CD4-positive, alpha-beta memory T cell (primary cell): Measurements from ENCODE around the gene GPRC5B. TPM values are rescaled to one million over a fixed set of nuclear protein-coding genes. Genes with fewer than 3 reads are reported as not detected.

Experiments
- CTCF ChIA-PET: fragments of 350-600 bp; sonication (Branson Sonifier 250); formaldehyde crosslinking; loops from one replicate; lab custom pipeline; 2021; ENCODE audit warnings: inconsistent platforms; ENCODE audit not compliant: partially characterized antibody; lab: Charles Lee
- POLR2A ChIA-PET: fragments of 350-600 bp; sonication (Branson Sonifier 250); formaldehyde crosslinking; loops from one replicate; lab custom pipeline; 2021; ENCODE audit not compliant: partially characterized antibody; lab: Charles Lee
- DNase-seq, 5 donors: peaks; one replicate each; pipeline versions ENCODE4 v3.0.0 to v3.0.0-alpha.2; 2020 to 2022; ENCODE audit warnings: mixed read lengths in 1 of 5
- H3K27ac ChIP-seq: one replicate; pipeline ENCODE4 v1.7.0; 2013; ENCODE audit warnings: low read depth, low read length
- H3K27me3 ChIP-seq: 2 replicates; pipeline ENCODE4 v1.7.0; 2013; ENCODE audit warnings: mild to moderate bottlenecking, low read length, moderate library complexity; ENCODE audit not compliant: insufficient read depth
- H3K36me3 ChIP-seq: 2 replicates; pipeline ENCODE4 v1.7.0; 2013; ENCODE audit warnings: mild to moderate bottlenecking, low read length, moderate library complexity; ENCODE audit not compliant: insufficient read depth
- H3K4me1 ChIP-seq: 2 replicates; pipeline ENCODE4 v1.7.0; 2013; ENCODE audit warnings: mild to moderate bottlenecking, low read length, moderate library complexity; ENCODE audit not compliant: insufficient read depth
- H3K4me3 ChIP-seq, 2 donors: one replicate each; pipeline ENCODE4 v1.7.0; 2013; ENCODE audit warnings: low read length in 2 of 2, mild to moderate bottlenecking in 1 of 2
- H3K9me3 ChIP-seq, 2 donors: one replicate each; pipeline ENCODE4 v1.7.0; 2013; ENCODE audit warnings: low read length in 2 of 2, control low read depth in 1 of 2; ENCODE audit not compliant: control insufficient read depth in 1 of 2
- H3K27ac Mint-ChIP-seq, 7 donors: one replicate each; pipeline ENCODE4 v1.8.0; 2020 to 2021; ENCODE audit warnings: mixed read lengths in 7 of 7, mild to moderate bottlenecking in 6 of 7, inconsistent platforms in 3 of 7, moderate library complexity in 3 of 7
- H3K27me3 Mint-ChIP-seq, 2 donors: one replicate each; pipeline ENCODE4 v1.8.0; 2020 to 2021; ENCODE audit warnings: mixed read lengths in 2 of 2
- H3K36me3 Mint-ChIP-seq, 2 donors: one replicate each; pipeline ENCODE4 v1.8.0; 2020 to 2021; ENCODE audit warnings: mixed read lengths in 2 of 2, inconsistent platforms in 1 of 2, mild to moderate bottlenecking in 1 of 2
- H3K4me1 Mint-ChIP-seq, 4 donors: one replicate each; pipeline ENCODE4 v1.8.0; 2020 to 2021; ENCODE audit warnings: mixed read lengths in 4 of 4, mild to moderate bottlenecking in 1 of 4
- H3K4me3 Mint-ChIP-seq, 8 donors: one replicate each; pipeline ENCODE4 v1.8.0; 2020 to 2021; ENCODE audit warnings: mixed read lengths in 8 of 8, mild to moderate bottlenecking in 7 of 8, moderate library complexity in 6 of 8, inconsistent platforms in 3 of 8
- H3K9me3 Mint-ChIP-seq, 8 donors: one replicate each; pipeline ENCODE4 v1.8.0; 2020 to 2021; ENCODE audit warnings: mixed read lengths in 8 of 8, mild to moderate bottlenecking in 5 of 8, inconsistent platforms in 3 of 8, moderate library complexity in 1 of 8
- intact Hi-C: fragments of 100-400 bp; cut with micrococcal nuclease; formaldehyde crosslinking; loops from one replicate; pipeline ENCODE4 v1.15.1; 2023
- polyA plus RNA-seq, 2 donors: library from polyadenylated mRNA; unstranded; fragments of 300-500 nt; fragmentation: Illumina TruSeq; gene quantifications; one replicate each; pipeline ENCODE4 v1.2.3, GENCODE V29; 2021
- total RNA-seq, 2 experiments: library from RNA; stranded (reverse); gene quantifications; one replicate each; pipeline ENCODE4 v1.2.3, GENCODE V29; 2021

The GPRC5B gene
- total and polyA plus RNA-seq, 4 experiments from 2014 or later = 1.7 to 2.4 TPM; not detected in 2

DNA sequence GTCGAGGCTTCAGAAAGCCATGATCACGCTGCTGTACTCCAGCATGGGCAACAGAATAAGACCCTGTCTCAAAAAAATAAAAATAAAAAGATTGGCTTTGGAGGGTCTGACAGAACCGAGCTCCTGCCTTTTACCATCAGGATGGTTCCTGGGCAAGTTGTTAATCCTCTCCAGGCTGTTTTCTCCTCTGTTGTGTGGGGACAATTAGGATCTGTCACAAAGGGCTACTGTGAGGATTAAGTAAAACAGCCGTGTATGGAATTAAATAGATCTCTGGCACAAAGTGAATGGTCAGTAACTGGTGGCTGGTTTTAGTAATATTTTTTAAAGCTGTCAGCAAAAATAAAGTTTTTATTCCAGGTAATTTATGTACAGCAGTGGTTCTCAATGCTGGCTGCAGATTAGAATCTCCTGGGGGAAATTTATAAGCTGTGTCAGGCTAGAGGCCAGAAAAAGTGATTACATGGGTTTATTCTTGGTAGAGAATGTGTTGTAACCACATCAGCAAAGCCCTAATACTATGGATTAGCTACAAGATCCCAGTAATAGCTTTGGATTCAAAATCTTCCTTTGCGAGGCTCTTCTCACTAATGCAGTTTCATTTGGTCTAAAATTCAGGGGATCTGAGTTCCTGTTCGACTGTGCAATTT, 47.2 kb downstream of the GPRC5B start:
- Histone ChIP-seq H3K4me3 (no peak overlapping the region), H3K9me3 (no peaks in the 10 kb centered on the region), H3K27ac (no peak overlapping the region), H3K27me3 (no peaks in the 10 kb centered on the region), H3K36me3 (no peaks in the 10 kb centered on the region), H3K4me1 (no peaks in the 10 kb centered on the region)
- intact Hi-C loops = no loop called here
- Mint-ChIP-seq H3K27ac (no peak overlapping the region), H3K36me3 (no peaks in the 10 kb centered on the region), H3K4me1 (no peaks in the 10 kb centered on the region), H3K4me3 (no peak overlapping the region), H3K9me3 (no peaks in the 10 kb centered on the region), H3K27me3 (no peaks in the 10 kb centered on the region)
- ChIA-PET CTCF (no interaction called here), POLR2A (no interaction called here)
- DNase-seq = no peak

DNA sequence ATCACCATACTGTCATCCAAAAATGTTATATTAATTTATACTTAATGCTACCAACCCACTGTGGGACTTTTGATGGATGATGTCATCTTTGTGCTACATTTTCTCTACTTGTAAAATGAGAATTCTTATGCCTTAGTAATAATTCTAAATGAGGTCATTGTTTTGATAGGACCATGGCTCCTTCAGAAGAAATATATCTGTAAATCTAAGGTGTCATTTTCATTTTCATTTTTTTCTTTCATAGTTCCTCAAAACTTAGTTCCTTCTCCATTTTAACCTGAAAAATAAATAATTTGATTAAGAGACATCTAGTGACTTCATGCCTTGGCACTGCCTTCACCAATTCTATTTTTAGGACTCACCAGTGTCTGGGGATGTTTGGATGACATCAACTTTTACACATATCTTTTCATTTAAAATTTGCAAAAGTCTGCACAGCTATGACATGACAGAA, 48.7 kb downstream of the GPRC5B start:
- Histone ChIP-seq H3K36me3 (no peaks in the 10 kb centered on the region), H3K4me1 (no peaks in the 10 kb centered on the region), H3K4me3 (no peak overlapping the region), H3K27ac (no peak overlapping the region), H3K27me3 (no peaks in the 10 kb centered on the region), H3K9me3 (no peaks in the 10 kb centered on the region)
- POLR2A ChIA-PET = no interaction called here
- no peak overlapping the region for H3K4me3 Mint-ChIP-seq
- no peaks in the 10 kb centered on the region for H3K9me3 Mint-ChIP-seq
- H3K27me3 Mint-ChIP-seq = no peaks in the 10 kb centered on the region
- no peak for DNase-seq
- no peaks in the 10 kb centered on the region for H3K4me1 Mint-ChIP-seq
- CTCF ChIA-PET = no interaction called here
- intact Hi-C loops = no loop called here
- no peaks in the 10 kb centered on the region for H3K36me3 Mint-ChIP-seq
- no peak overlapping the region for H3K27ac Mint-ChIP-seq

DNA sequence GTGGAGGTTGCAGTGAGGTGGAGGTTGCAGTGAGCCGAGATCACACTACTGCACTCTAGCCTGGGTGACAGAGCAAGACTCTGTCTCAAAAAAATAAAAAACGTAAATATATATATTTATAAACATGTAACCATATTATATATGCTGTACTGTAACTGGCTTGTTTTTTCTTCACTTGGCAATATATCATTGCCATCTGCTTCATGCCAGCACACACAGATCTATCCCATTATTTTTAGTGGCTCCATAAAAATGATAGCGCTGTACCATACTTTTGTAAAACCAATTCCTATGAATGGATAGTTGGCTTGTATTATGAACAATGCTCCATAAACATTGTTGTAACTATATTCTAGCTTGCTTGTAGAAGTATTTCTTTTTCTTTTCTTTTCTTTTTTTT, 49.5 kb downstream of the GPRC5B start:
- POLR2A ChIA-PET = no interaction called here

DNA sequence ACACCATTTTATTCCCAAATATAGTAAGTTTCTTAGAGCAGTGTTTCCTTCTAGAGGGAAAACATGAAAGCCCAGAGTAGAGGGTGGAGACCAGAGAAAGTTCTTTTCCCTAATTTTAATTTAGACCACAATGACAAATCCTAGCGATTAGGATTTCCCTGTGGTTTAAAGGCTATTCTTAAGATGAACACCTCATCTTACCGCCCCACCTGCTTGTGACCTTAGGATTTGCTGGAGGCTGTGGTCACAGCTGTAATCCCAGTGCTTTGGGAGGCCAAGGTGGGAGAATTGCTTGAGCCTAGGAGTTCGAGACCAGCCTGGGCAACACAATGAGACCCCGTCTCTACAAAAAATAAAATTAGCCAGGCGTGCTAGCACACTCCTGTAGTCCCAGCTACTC, 51.1 kb downstream of the GPRC5B start:
- Histone ChIP-seq H3K4me1 (no peaks in the 10 kb centered on the region), H3K4me3 (no peak overlapping the region), H3K27ac (no peak overlapping the region), H3K9me3 (no peaks in the 10 kb centered on the region), H3K36me3 (no peaks in the 10 kb centered on the region), H3K27me3 (no peaks in the 10 kb centered on the region)
- DNase-seq = no peak
- ChIA-PET CTCF (interaction anchor here (0.6 kb wide), 1 partner anchor 170 kb away, joined by 3 read pairs; no protein-coding TSS in a partner anchor), POLR2A (no interaction called here)
- Mint-ChIP-seq H3K27me3 (no peaks in the 10 kb centered on the region), H3K36me3 (no peaks in the 10 kb centered on the region), H3K9me3 (no peaks in the 10 kb centered on the region), H3K27ac (no peak overlapping the region), H3K4me1 (no peaks in the 10 kb centered on the region), H3K4me3 (no peak overlapping the region)
- intact Hi-C loops = no loop called here

More for the DNA sequence above, 49.5 kb downstream of the GPRC5B start:
- Mint-ChIP-seq H3K9me3 (no peaks in the 10 kb centered on the region), H3K27ac (no peak overlapping the region), H3K36me3 (no peaks in the 10 kb centered on the region), H3K27me3 (no peaks in the 10 kb centered on the region), H3K4me1 (no peaks in the 10 kb centered on the region), H3K4me3 (no peak overlapping the region)
- intact Hi-C loops = no loop called here
- Histone ChIP-seq H3K9me3 (no peaks in the 10 kb centered on the region), H3K4me1 (no peaks in the 10 kb centered on the region), H3K4me3 (no peak overlapping the region), H3K27me3 (no peaks in the 10 kb centered on the region), H3K27ac (no peak overlapping the region), H3K36me3 (no peaks in the 10 kb centered on the region)
- DNase-seq = no peak
- CTCF ChIA-PET = no interaction called here

DNA sequence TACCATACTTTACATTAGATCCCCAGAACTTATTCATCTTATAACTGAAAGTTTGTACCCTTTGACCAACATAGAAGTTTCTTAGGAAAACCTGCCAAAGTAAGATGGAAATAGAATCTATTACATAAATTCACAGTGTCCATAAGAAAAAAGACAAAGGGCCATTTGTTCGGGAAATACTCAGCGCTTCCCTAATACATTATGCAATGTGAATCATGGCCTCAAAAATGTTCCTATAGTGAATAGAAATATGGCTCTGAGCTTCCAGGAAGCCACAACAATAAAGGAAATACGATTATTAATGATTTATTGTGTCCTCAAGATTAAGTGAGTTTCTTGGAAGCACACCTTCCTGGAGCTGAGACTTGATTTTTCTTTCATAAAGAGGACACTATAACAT, 51.5 kb downstream of the GPRC5B start:
- no peaks in the 10 kb centered on the region for H3K4me1 ChIP-seq
- H3K9me3 ChIP-seq = no peaks in the 10 kb centered on the region
- ChIA-PET POLR2A (no interaction called here), CTCF (no interaction called here)
- no peaks in the 10 kb centered on the region for H3K4me1 Mint-ChIP-seq
- intact Hi-C loops = no loop called here
- H3K4me3 Mint-ChIP-seq = no peak overlapping the region
- no peaks in the 10 kb centered on the region for H3K27me3 Mint-ChIP-seq
- H3K36me3 ChIP-seq = no peaks in the 10 kb centered on the region
- H3K27ac Mint-ChIP-seq = no peak overlapping the region
- H3K36me3 Mint-ChIP-seq = no peaks in the 10 kb centered on the region
- DNase-seq = no peak
- no peak overlapping the region for H3K4me3 ChIP-seq
- no peak overlapping the region for H3K27ac ChIP-seq
- no peaks in the 10 kb centered on the region for H3K27me3 ChIP-seq
- H3K9me3 Mint-ChIP-seq = no peaks in the 10 kb centered on the region

DNA sequence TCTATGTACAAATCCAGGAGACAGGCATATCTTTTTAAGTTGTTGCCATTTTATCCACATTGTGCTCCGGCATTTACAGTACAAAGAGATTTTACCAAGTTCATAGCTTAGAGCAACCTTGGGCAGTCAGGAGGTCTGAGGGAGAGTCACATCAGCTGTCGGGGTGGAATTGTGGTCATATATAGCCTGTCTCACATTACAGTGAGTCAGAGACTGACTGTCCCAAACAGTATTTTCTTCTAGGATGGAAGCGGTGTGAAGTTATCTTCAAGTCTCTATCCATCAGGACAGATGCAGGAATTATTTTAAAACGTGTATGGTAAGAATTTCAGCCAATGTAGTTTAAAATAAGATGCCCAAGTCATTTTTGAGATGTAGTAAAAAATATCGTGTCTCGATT, 53.0 kb downstream of the GPRC5B start:
- ChIA-PET POLR2A (no interaction called here), CTCF (interaction anchor here (0.7 kb wide), 1 partner anchor 79 kb away, joined by 3 read pairs; no protein-coding TSS in a partner anchor)
- H3K4me3 Mint-ChIP-seq = no peak overlapping the region
- no peak for DNase-seq
- Histone ChIP-seq H3K9me3 (no peaks in the 10 kb centered on the region), H3K27ac (no peak overlapping the region), H3K36me3 (no peaks in the 10 kb centered on the region), H3K4me3 (no peak overlapping the region), H3K4me1 (no peaks in the 10 kb centered on the region), H3K27me3 (no peaks in the 10 kb centered on the region)
- intact Hi-C loops = no loop called here
- H3K4me1 Mint-ChIP-seq = no peaks in the 10 kb centered on the region
- no peaks in the 10 kb centered on the region for H3K36me3 Mint-ChIP-seq
- H3K27me3 Mint-ChIP-seq = no peaks in the 10 kb centered on the region
- peak overlapping the region in 1 of 7 donors; percentile 13 for H3K27ac Mint-ChIP-seq
- no peaks in the 10 kb centered on the region for H3K9me3 Mint-ChIP-seq

DNA sequence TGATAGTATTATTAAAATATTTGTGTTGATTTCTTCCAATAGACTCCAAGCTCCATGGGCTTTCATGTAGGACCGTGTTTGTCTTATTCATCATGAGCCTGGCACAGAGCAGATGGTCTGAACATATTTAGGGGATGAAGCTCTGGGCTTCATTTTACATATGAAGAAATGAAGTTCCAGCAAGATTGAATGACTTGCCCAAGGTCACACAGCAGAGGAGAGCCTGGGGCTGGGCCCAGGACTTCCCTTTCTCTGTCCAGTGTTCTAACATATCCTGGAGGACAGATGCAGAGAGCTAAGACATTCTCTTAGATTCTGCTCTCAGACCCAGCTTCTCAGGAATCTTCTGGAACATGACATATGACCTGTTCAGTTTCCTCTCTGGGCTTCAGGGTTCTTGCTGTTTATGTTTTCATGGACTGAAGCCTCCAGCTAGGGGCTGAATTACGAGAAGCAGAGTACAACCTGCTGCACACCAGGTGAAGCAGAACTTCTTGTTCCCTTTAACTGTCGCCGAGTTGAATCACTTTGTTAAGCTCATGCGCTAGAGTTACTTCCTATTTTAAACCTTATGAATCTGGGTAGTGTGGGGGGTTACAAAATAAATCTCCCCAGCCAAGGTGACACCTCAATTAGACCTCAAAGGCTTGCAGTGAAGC, 53.6 kb downstream of the GPRC5B start:
- intact Hi-C loops = no loop called here
- ChIA-PET CTCF (no interaction called here), POLR2A (no interaction called here)
- DNase-seq = no peak
- H3K27ac ChIP-seq = no peak overlapping the region
- Mint-ChIP-seq H3K27ac (no peak overlapping the region), H3K27me3 (no peaks in the 10 kb centered on the region), H3K36me3 (no peaks in the 10 kb centered on the region), H3K4me1 (no peaks in the 10 kb centered on the region), H3K4me3 (no peak overlapping the region), H3K9me3 (no peaks in the 10 kb centered on the region)
- H3K4me3 ChIP-seq = no peak overlapping the region
- no peaks in the 10 kb centered on the region for H3K4me1 ChIP-seq
- no peaks in the 10 kb centered on the region for H3K27me3 ChIP-seq
- H3K9me3 ChIP-seq = no peaks in the 10 kb centered on the region
- H3K36me3 ChIP-seq = no peaks in the 10 kb centered on the region
